HUES64 (cell line): Measurements from ENCODE around the gene FBXO44.

Source experiments
- H3K27ac ChIP-seq: 2 replicates; pipeline ENCODE4 v1.7.0; 2013; ENCODE audit warnings: low read depth, low read length, inconsistent platforms
- H3K27me3 ChIP-seq: 2 replicates; pipeline ENCODE4 v1.6.1; 2013; ENCODE audit warnings: mild to moderate bottlenecking, low read length; ENCODE audit not compliant: insufficient read depth
- H3K36me3 ChIP-seq: 2 replicates; pipeline ENCODE4 v1.6.1; 2013; ENCODE audit warnings: mild to moderate bottlenecking, low read length; ENCODE audit not compliant: insufficient read depth
- H3K4me1 ChIP-seq: 2 replicates; pipeline ENCODE4 v1.6.1; 2013; ENCODE audit warnings: mild to moderate bottlenecking, low read length, moderate library complexity; ENCODE audit not compliant: insufficient read depth
- H3K4me3 ChIP-seq: 2 replicates; pipeline ENCODE4 v1.5.1; 2013; ENCODE audit warnings: mild to moderate bottlenecking, low read length, moderate library complexity
- H3K9ac ChIP-seq: 2 replicates; pipeline ENCODE4 v1.6.1; 2013; ENCODE audit warnings: mild to moderate bottlenecking, low read depth, low read length
- H3K9me3 ChIP-seq: 2 replicates; pipeline ENCODE4 v1.6.1; 2013; ENCODE audit warnings: low read depth, low read length; ENCODE audit not compliant: insufficient read depth
- whole genome bisulfite sequencing: fragments of 150-250, 120-280 bp; methylation state at CpG from one replicate; pipeline ENCODE4 v1.1.7; 2013; ENCODE audit warnings: missing lambda C conversion rate; 5-methylcytosine and 5-hydroxymethylcytosine counted together

Gene FBXO44

DNA sequence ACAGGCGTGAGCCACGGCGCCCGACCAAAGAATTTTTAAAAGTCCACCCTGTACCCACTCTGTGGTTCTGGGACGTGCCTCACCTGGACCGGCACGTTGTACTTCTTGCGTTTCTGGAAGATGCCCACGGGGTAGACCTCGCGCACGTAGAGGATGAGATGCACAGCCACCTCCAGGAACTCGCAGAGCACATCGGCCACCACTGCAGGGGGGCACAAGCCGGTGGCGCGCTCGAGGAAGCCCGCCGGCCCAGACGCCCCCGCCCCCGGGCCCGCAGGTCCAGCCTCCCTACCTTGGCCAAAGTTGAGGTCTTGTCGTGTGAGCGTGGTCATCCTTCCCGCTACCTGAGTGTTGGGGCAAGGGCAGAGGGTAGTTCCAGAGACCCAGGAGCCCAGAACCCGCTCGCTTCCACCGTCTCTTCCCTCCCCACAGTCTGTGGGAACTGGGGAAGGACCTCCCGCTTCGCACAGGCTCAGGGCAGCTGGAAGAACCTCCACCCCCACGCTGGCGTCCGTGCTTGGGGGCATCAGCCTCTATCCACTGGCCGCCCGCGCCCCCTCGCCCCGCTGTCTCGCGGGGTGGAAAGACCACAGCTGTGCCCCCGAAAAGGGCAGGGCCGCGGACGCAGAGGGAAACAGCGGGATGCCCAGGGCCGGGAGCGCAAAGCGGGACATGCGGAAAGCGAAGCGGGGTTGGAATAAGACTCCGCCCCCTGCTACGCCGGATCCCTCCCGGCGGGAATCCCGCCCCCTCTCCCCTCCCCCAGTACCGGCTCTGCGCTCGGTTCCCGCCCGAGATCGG, 25.8 kb downstream of the FBXO44 start:
- WGBS, result 2% methylated on average over 65 of the region's 65 CpGs
- peak overlapping the region; percentile 86 for H3K4me3 ChIP-seq
- H3K4me1 ChIP-seq, result peaks cover 26% of the 10 kb centered on the region
- peak overlapping the region; percentile 92 for H3K9ac ChIP-seq
- no peaks in the 10 kb centered on the region for H3K27me3 ChIP-seq
- peak overlapping the region; percentile 99 for H3K27ac ChIP-seq
- H3K36me3 ChIP-seq, result peaks cover 36% of the 10 kb centered on the region
- no peaks in the 10 kb centered on the region for H3K9me3 ChIP-seq

DNA sequence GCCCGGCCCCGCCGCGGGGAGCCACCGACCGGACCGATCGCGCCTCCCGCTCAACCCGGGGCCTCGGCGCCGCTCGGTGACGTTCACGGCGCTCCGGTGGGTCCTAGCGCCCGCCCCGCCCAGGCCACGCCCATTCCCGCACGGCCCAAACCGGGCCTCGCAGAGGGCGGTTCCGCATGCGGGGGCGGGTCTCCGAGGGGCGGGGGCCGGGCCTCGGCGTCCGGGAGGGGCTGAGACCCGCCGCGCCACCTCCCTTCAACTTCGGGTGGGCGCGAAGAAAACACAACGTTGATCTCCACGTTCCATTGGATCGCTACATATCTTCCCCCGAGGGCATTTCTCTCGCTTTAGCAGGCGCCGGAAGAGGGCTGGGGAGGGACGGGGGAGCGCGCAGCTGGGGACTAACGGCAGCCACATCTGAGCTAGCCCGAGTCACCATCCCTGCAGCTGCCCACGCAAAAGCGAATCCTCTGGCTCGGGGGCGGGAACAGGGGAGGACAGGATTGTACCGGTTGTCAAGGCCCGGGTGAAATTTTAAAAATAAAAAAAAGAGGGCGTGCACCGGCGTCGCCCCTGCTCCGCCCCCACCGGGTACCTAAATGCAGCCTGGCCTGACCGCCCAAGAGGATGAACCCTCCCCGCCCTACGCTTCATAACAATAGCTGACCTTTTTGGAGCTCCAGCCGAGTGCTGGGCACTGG, 26.5 kb downstream of the FBXO44 start, which contains the start of gene MAD2L2:
MAD2L2 (minus strand) TSS at position 78 of the 701 bp plus-strand sequence. CDS start 547 bp downstream, outside the sequence.
- H3K27ac ChIP-seq, result peak within 1 kb of the TSS; percentile 99
- H3K9me3 ChIP-seq, result no peaks in the 10 kb centered on the region
- H3K9ac ChIP-seq, result peak within 1 kb of the TSS; percentile 92
- peak within 1 kb of the TSS; percentile 86 for H3K4me3 ChIP-seq
- H3K27me3 ChIP-seq, result no peaks in the 10 kb centered on the region
- under 1% methylated on average over 71 of the region's 71 CpGs for WGBS
- peaks cover 29% of the 10 kb centered on the region for H3K36me3 ChIP-seq
- H3K4me1 ChIP-seq, result peaks cover 33% of the 10 kb centered on the region

- Histone ChIP-seq H3K4me1 (peaks cover 34% of the 10 kb centered on the region), H3K9ac (peak overlapping the region; percentile 72), H3K4me3 (peak overlapping the region; percentile 86), H3K36me3 (peaks cover 18% of the 10 kb centered on the region), H3K9me3 (no peaks in the 10 kb centered on the region), H3K27me3 (no peaks in the 10 kb centered on the region), H3K27ac (peak overlapping the region; percentile 99)
- 2% methylated on average over 6 of the region's 7 CpGs for WGBS
Measured at GRCh38 chr1:11682287-11682771, 27.7 kb downstream of the FBXO44 start.

GRCh38 chr1:11682799-11683198, 28.1 kb downstream of the FBXO44 start:
- Histone ChIP-seq H3K27ac (peak overlapping the region; percentile 99), H3K9me3 (no peaks in the 10 kb centered on the region), H3K9ac (peak overlapping the region; percentile 17), H3K4me1 (peaks cover 38% of the 10 kb centered on the region), H3K27me3 (no peaks in the 10 kb centered on the region), H3K36me3 (peaks cover 13% of the 10 kb centered on the region), H3K4me3 (peak overlapping the region; percentile 86)
- 0% methylated on average over 1 of the region's 1 CpG for WGBS

- peaks cover 5% of the 10 kb centered on the region for H3K36me3 ChIP-seq
- H3K9ac ChIP-seq, result no peak overlapping the region
- no peaks in the 10 kb centered on the region for H3K9me3 ChIP-seq
- H3K27ac ChIP-seq, result peak overlapping the region; percentile 75; the same call in 1 of the 2 replicates
- H3K4me3 ChIP-seq, result no peak overlapping the region
- no peaks in the 10 kb centered on the region for H3K27me3 ChIP-seq
- 72% methylated on average over 7 of the region's 7 CpGs for WGBS
- H3K4me1 ChIP-seq, result peaks cover 45% of the 10 kb centered on the region
Measured at GRCh38 chr1:11684070-11684469, 29.4 kb downstream of the FBXO44 start.

- no peaks in the 10 kb centered on the region for H3K27me3 ChIP-seq
- no peak overlapping the region for H3K4me3 ChIP-seq
- whole genome bisulfite sequencing, result 96% methylated on average over 7 of the region's 7 CpGs
- no peaks in the 10 kb centered on the region for H3K9me3 ChIP-seq
- no peaks in the 10 kb centered on the region for H3K36me3 ChIP-seq
- no peak overlapping the region for H3K9ac ChIP-seq
- H3K4me1 ChIP-seq, result peaks cover 56% of the 10 kb centered on the region
- no peak overlapping the region for H3K27ac ChIP-seq
Measured at GRCh38 chr1:11685210-11685752, 30.6 kb downstream of the FBXO44 start.

DNA sequence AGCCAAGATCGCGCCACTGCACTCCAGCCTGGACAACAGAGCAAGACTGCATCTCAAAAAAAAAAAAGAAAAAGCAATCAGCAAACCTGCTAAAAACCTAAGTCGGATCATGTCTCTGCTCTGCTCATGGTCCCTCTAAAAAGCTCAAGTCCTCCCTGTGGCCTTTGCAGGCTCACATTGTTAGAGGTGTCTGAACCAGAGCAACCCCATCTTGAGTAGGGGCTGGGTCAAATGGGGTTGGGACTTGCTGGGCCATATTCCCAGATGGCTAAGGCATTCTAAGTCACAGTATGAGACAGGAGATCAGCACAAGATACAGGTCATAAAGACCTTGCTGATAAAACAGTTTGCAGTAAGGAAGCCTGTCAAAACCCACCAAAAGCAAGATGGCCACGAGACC, 33.8 kb downstream of the FBXO44 start:
- no peak overlapping the region for H3K4me3 ChIP-seq
- WGBS, result 91% methylated on average over 4 of the region's 4 CpGs
- H3K27me3 ChIP-seq, result peaks cover 8% of the 10 kb centered on the region
- no peak overlapping the region; the same call in 1 of the 2 replicates for H3K9ac ChIP-seq
- H3K4me1 ChIP-seq, result peaks cover 47% of the 10 kb centered on the region
- H3K27ac ChIP-seq, result peak overlapping the region; percentile 93; the same call in 1 of the 2 replicates
- H3K9me3 ChIP-seq, result no peaks in the 10 kb centered on the region
- no peaks in the 10 kb centered on the region for H3K36me3 ChIP-seq

DNA sequence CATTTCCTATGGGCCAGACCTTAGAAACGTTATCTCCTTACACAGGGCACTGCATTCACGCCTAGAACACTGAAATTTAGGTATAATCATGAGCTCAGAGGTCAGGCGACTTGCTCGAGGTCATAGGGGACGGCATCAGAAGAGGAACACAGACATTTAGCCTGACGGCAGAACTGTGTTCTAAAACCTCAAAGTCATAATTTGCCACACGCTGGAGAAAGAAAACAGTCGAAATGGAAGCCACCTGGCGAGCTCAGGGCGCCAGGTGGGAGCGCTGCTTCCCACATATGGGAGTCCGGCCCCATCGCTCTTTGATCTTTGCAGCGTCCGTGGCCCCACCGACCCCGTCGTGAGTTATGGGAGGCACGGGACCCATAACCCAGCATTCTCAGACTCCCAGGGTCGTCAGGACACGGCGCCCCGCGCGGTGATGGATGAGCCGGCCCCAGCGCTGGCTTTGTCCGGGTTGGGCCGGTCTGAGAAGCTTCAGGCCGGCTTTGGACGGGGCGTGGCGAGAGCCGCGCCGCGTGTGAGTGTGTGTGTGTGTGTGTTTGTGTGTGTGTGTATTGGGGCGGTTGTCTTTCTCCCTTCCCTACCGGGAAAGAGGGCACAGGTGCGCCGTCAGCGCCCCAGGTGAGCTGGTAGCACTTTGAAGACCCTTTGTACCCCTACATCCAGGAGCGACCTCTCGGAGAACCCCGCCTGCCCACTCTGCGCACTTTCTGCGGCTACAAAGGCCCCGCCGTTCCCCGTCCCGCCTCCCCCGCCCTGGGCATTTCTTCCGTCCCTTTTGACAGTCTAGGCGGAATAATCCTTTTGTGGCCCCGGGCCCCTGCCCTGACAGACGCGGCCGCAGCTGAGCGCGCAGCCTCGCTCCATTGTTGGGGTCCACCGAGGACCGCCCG, 36.0 kb downstream of the FBXO44 start:
- WGBS, result under 1% methylated on average over 63 of the region's 64 CpGs
- H3K9me3 ChIP-seq, result no peaks in the 10 kb centered on the region
- peak overlapping the region; percentile 85 for H3K4me3 ChIP-seq
- H3K27me3 ChIP-seq, result peaks cover 8% of the 10 kb centered on the region
- peak overlapping the region; percentile 98 for H3K9ac ChIP-seq
- no peaks in the 10 kb centered on the region for H3K36me3 ChIP-seq
- peak overlapping the region; percentile 93 for H3K27ac ChIP-seq
- H3K4me1 ChIP-seq, result peaks cover 44% of the 10 kb centered on the region

DNA sequence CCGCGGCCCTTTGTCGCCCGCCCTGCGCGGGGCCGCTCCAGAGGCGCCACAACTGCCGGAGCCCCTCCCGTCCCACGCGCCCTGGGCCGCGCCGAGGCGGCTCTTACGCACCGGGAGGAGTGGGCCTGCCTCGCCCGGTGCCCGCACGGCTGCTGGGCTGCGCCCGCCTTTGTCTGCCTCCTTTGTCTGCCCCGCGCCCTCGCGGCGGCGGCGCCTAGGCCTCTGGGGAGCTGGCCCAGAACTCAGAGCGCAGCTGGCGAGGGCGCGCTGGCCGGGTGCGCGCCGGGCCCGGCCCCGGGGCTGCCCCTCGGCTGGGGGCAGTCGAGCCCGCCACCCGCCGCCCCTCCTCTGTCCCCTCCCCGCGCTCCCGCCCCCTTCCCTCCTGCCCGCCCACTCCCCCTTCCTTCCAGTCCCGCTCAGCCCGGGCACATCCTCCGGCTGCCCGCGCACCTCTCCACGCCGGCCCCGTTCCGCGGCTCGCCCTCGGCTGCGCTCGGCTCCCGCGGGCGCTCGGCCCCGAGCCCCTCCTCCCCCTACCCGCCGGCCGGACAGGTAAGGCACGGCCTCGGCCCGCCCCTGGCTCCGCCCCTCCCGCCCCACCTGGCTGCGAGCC, 36.7 kb downstream of the FBXO44 start, which contains the start of gene DRAXIN:
DRAXIN (plus strand) TSS at position 409 of the 613 bp plus-strand sequence. CDS start 14,549 bp downstream, outside the sequence.
- Histone ChIP-seq H3K27me3 (peaks cover 8% of the 10 kb centered on the region), H3K27ac (peak within 1 kb of the TSS; percentile 93), H3K4me3 (peak within 1 kb of the TSS; percentile 85), H3K36me3 (no peaks in the 10 kb centered on the region), H3K4me1 (peaks cover 40% of the 10 kb centered on the region), H3K9me3 (no peaks in the 10 kb centered on the region), H3K9ac (peak within 1 kb of the TSS; percentile 98)
- under 1% methylated on average over 72 of the region's 78 CpGs for WGBS
